GM18499 (cell line): Measurements from ENCODE around the gene KSR1.
A peak's percentile ranks its signal among the peaks of the same experiment; 100 is the strongest.

ENCODE experiments used
- ATAC-seq: cut with Tn5 transposase; IDR thresholded peaks from one replicate; pipeline ENCODE4 v1.9.1; 2021; ENCODE audit warnings: moderate number of reproducible peaks; ENCODE audit not compliant: insufficient read depth, unreplicated experiment

Gene KSR1

DNA sequence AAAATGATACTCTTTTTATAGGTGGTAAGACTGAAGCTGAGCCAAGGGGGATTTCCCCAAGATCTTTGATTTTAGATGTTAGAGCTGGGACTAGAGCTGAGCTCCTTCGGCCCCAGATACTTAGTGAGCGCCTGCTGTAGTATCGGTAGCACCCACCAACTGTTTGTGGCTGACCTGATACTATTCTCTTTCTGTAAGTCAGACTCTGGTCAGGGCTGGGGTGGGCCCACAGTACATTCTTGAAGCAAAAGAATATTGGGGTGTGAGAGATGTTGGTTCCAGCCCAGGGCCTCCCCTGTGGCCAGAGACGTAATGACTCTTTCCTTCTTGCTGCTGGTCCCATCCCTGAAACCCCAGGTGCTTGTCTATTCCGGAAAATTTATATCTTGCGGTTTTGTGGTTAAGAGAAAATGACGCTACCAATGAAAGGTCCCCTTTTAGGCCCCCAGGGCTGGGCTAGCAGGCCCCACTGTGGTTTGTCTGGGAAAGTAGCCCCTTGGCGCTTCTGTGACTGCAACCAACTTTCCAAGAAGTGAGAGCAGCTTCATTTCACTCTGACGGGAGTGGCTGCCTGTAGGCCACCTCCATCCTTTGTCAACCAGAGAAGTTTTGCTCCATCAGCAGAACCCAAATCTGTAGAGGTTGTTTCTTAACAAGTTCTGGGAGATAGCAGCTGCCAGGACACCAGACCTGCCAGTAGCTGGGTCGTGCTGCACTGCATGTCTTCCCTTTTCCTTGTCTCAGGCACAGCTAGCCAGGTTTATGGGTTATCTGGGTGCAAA is 88.3 kb downstream of the KSR1 start:
- peak; percentile 67 for ATAC-seq

DNA sequence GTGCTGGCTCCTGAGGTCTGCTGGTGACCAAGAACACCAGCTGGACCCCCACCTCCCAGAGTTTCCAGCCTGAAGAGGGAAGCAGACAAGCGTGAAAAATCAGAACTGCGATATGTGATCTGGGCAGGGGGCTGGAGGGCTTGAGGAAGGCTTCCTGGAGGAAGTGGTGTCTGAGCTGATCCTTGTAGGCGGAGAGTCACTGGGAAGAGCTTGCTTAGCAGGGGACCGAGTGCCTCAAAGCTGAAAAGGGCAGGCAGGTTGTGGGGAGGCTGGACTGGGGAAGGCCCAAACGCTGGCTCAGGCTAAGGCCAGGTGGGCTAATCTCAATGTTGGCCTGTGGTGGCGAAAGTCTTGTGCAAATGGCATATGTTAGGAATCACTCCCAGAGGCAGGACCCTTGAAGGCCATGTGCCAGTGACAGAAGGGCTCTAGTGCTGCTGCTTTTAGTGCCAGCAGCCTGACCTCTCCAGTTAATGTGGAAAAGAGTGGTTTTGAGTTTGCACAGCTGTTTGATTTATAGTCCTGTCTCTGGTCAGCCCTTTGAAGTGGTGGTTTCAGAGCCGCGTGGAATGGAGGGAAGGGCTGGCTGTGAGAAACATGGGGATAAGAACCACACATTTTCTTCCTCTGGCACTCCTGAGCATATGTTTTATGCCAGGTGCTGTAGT is 89.4 kb downstream of the KSR1 start:
- ATAC-seq, result no peak

- ATAC-seq, result peak; percentile 31
Observed at GRCh38 chr17:27546624-27547300, 90.5 kb downstream of the KSR1 start.

GRCh38 chr17:27547301-27547683 is 91.0 kb downstream of the KSR1 start:
- no peak for ATAC-seq

DNA sequence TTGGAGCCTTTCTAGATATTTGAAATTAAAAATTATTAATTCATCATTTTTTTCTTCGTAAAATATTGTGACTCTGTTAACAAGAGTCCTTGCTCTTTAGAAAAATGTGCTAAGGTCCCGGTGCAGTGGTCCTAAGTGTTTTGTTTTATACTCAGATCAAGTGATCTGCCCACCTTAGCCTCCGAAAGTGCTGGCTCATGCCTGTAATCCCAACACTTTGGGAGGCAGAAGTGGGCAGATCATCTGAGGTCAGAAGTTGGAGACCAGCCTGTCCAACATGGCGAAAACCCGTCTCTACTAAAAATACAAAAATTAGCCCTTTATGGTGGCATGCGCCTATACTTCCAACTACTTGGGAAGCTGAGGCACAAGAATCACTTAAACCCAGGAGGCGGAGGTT is 92.1 kb downstream of the KSR1 start:
- no peak for ATAC-seq

DNA sequence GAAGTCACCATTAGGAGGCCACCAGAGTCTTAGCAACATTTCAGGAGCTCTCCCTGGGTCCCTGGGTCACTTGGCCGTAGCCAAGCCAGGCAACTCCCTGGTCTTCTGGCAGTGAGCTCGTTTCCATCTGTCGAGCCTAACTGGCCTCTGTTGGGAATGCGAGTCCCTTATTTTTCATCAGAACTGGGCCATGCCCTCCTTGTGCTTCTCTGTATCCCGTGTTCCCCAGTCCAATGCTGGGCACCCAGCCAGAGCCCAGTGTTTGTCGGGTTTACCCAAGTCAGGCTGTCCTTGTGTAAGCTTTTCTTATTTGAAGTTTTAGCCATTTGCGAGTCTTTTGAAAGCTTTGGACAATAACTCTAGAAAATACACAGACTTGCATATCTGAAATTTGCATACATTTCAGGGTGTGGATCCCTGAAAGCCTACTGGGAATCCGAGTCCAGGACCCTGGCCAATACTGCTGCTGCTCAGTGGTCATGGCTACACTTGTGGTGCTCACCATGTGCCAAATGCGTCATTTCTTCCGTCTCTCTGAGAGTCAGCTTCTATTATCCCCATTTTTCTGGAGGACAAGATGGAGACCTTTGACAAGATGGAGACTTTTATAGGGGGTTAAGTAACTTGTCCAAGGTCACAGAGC is 93.1 kb downstream of the KSR1 start:
- ATAC-seq, result no peak

GRCh38 chr17:27550291-27550930 is 94.2 kb downstream of the KSR1 start:
- ATAC-seq, result no peak

- no peak for ATAC-seq
Observed at GRCh38 chr17:27550974-27551505, 94.8 kb downstream of the KSR1 start.

- no peak for ATAC-seq
Observed at GRCh38 chr17:27551701-27552248, 95.5 kb downstream of the KSR1 start.

GRCh38 chr17:27552276-27552732 is 96.1 kb downstream of the KSR1 start:
- no peak for ATAC-seq

DNA sequence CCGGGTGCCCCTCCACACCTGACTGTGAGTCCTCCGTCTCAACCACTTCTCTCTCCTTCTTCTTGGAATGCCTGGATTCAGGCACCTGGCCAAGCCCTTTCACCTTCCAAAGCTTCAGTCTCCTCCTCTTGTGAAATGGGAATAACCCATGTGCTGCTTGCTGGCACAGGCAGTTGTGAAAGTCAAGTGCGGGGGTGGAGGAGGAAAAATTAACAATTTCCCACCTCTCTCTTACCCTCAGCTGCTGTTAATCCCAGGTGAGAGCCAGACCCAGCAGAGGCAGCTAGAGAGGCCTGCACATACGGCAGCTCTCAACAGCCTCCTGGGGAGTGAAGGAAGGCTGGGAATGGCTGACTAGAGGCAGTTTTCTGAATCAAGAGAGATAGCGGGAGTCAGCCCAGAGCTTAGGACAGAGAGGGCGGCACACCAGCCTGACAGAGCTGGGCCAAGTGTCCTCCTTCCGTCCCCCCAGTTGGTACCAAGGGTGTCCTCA is 96.8 kb downstream of the KSR1 start:
- no peak for ATAC-seq

- ATAC-seq, result no peak
Observed at GRCh38 chr17:27554152-27554551, 97.9 kb downstream of the KSR1 start.

GRCh38 chr17:27554911-27555310 is 98.7 kb downstream of the KSR1 start:
- no peak for ATAC-seq

- ATAC-seq, result no peak
Observed at GRCh38 chr17:27555339-27555738, 99.1 kb downstream of the KSR1 start.

GRCh38 chr17:27558341-27558740 is 102.1 kb downstream of the KSR1 start:
- no peak for ATAC-seq

DNA sequence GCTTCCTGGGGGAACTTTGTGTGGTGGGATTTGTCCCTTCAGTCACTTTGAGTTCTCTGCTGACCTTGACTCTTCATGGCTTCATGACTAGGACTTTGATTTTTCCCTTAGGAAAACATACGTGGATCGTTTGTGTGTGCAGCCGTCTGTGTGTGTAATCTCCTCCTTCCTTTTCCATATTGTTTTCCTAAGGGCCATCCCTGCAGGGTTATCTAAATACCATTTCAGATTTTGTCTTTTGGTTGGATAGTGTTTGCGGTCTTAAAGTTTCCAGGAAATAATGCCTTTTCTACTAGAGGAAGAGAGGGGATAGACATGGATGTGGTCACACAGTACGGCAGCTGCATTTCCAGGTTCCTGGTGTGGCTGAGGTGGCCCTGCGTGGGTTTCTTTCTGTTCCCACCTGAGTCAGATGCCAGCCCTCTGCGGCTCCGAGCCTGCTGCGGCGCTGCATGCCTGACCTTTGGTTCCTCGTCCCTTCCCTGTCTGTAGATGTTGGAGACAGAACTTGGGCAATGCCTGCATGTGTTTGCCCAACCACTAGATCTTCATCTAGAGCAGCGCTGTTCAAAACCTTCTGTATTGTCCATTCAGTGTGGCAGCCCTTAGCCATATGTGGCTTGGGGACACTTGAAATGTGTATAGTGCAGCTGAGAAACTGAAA is 102.7 kb downstream of the KSR1 start:
- no peak for ATAC-seq

GRCh38 chr17:27559506-27560481 is 103.5 kb downstream of the KSR1 start:
- no peak for ATAC-seq

GRCh38 chr17:27560668-27561067 is 104.4 kb downstream of the KSR1 start:
- no peak for ATAC-seq
